K562 (cell line): Measurements from ENCODE around the gene IP6K1. TPM values are rescaled to one million over a fixed set of nuclear protein-coding genes. Genes with fewer than 3 reads are reported as not detected.

Experiments used
- ATAC-seq: fragments of 200-7000 bp; cut with Tn5 transposase; 3 replicates; pipeline ENCODE4 v1.9.1; 2020; ENCODE audit warnings: moderate library complexity
- BruUV-seq: library from RNA; stranded (reverse); fragments of 400-500 nt; replicated peaks from 2 replicates; lab custom pipeline; 2021; lab: Mats Ljungman, UMichigan
- CTCF ChIA-PET: fragments of 300-600 bp; formaldehyde crosslinking; extraction: SDS; loops from one replicate; lab custom pipeline; 2021; ENCODE audit warnings: low intra/inter-chr PET ratio; lab: Yijun Ruan, JAX
- POLR2A ChIA-PET: fragments of 300-600, 350-650 bp; sonication (Branson Sonifier 250); formaldehyde crosslinking; extraction: SDS; loops from one replicate; lab custom pipeline; 2021; ENCODE audit warnings: antibody characterized with exemption, inconsistent platforms; lab: Yijun Ruan, JAX
- DNase-seq, 4 experiments: peaks; one replicate each; pipeline versions ENCODE4 v3.0.0 to v3.0.0-alpha.2; 2011 to 2018; ENCODE audit warnings: low spot score in 3 of 4, mixed read lengths in 3 of 4; ENCODE audit errors: extremely low read depth in 1 of 4
- FAIRE-seq: peaks from 2 replicates; lab custom pipeline; 2011; peaks lifted over from hg19 to GRCh38; lab: Jason Lieb, UNC
- H2AFZ ChIP-seq: 2 replicates; pipeline ENCODE4 v1.6.0; 2011; ENCODE audit warnings: low read depth, low read length, control low read depth, inconsistent platforms
- H3K27ac ChIP-seq: fragments of 200-600 bp; 3 replicates; pipeline ENCODE4 v1.8.0; 2011; ENCODE audit warnings: low read depth, mild to moderate bottlenecking, control low read depth, inconsistent platforms, low read length, moderate library complexity, mixed read lengths; ENCODE audit errors: extremely low read depth
- H3K27me3 ChIP-seq, 2 experiments: fragments of 300-600 bp in 1 of 2; 2 replicates in 1 of 2; 3 replicates in 1 of 2; pipeline versions ENCODE4 v1.6.0 to v1.8.0; 2011; ENCODE audit warnings: inconsistent platforms in 2 of 2, low read length in 2 of 2, mild to moderate bottlenecking in 1 of 2, mixed read lengths in 1 of 2, moderate library complexity in 1 of 2; ENCODE audit not compliant: control insufficient read depth in 2 of 2, insufficient read depth in 2 of 2
- H3K36me3 ChIP-seq: fragments of 300-600 bp; 3 replicates; pipeline ENCODE4 v1.8.0; 2011; ENCODE audit warnings: mild to moderate bottlenecking, low read length, inconsistent platforms; ENCODE audit not compliant: control insufficient read depth, insufficient read depth
- H3K4me1 ChIP-seq, 2 experiments: fragments of 200-600 bp in 1 of 2; replicated peaks in 1 of 2; 2 replicates in 1 of 2; 3 replicates in 1 of 2; pipeline versions ENCODE4 v1.5.1 to v1.8.0; 2011; ENCODE audit warnings: inconsistent platforms in 2 of 2, low read length in 2 of 2, mild to moderate bottlenecking in 1 of 2, mixed read lengths in 1 of 2, moderate library complexity in 1 of 2; ENCODE audit not compliant: control insufficient read depth in 2 of 2, insufficient read depth in 2 of 2
- H3K4me2 ChIP-seq: 2 replicates; pipeline ENCODE4 v1.6.1; 2011; ENCODE audit warnings: low read length, control low read depth, inconsistent platforms, mixed read lengths; ENCODE audit not compliant: insufficient read depth
- H3K4me3 ChIP-seq: fragments of 200-600 bp; sonication (generic), shearing (Covaris generic); 2 replicates; pipeline ENCODE4 v1.5.1; 2016; ENCODE audit warnings: control low read depth, inconsistent platforms
- H3K79me2 ChIP-seq: fragments of 200-600 bp; 3 replicates; pipeline ENCODE4 v1.8.0; 2011; ENCODE audit warnings: low read length, inconsistent platforms; ENCODE audit not compliant: control insufficient read depth, insufficient read depth
- H3K9ac ChIP-seq, 2 experiments: 2 replicates each; pipeline versions ENCODE4 v1.6.0 to v1.6.1; 2011; ENCODE audit warnings: low read depth in 2 of 2, low read length in 2 of 2, control low read depth in 1 of 2, inconsistent platforms in 1 of 2, mild to moderate bottlenecking in 1 of 2, mixed read lengths in 1 of 2; ENCODE audit not compliant: insufficient read depth in 1 of 2
- H3K9me1 ChIP-seq: one replicate; pipeline ENCODE4 v1.6.0; 2011; ENCODE audit warnings: inconsistent platforms, mild to moderate bottlenecking, low read length, moderate library complexity; ENCODE audit not compliant: control insufficient read depth, insufficient read depth
- H3K9me3 ChIP-seq: replicated peaks from 2 replicates; pipeline ENCODE4 v1.5.1; 2011; ENCODE audit warnings: low read depth, low read length, inconsistent platforms; ENCODE audit not compliant: control insufficient read depth, insufficient read depth
- H4K20me1 ChIP-seq: replicated peaks from 2 replicates; pipeline ENCODE4 v1.6.1; 2011; ENCODE audit warnings: low read length, inconsistent platforms, mixed read lengths; ENCODE audit not compliant: control insufficient read depth, insufficient read depth
- ATF2 ChIP-seq: sonication (generic); formaldehyde crosslinking; IDR thresholded peaks from 2 replicates; pipeline ENCODE4 v1.8.1; 2022; ENCODE audit warnings: missing genetic modification reagents
- ATF4 ChIP-seq: fragments of 450-650 bp; formaldehyde crosslinking; IDR thresholded peaks from 2 replicates; pipeline ENCODE4 v1.4.0; 2022; ENCODE audit warnings: mild to moderate bottlenecking, moderate library complexity
- FUS ChIP-seq: fragments of 200-400 bp; formaldehyde crosslinking; optimal IDR thresholded peaks from 2 replicates; pipeline ENCODE3; 2017; ENCODE audit warnings: low read depth, low read length
- RCOR1 ChIP-seq, 2 experiments: IDR thresholded peaks; 2 replicates each; pipeline ENCODE4 v1.6.1; 2012; ENCODE audit warnings: low read depth in 2 of 2, low read length in 2 of 2, borderline replicate concordance in 1 of 2, improper control_type of control experiment in 1 of 2
- TEAD1 ChIP-seq, 2 experiments: fragments of 450-650 bp in 1 of 2; sonication (generic) in 1 of 2; formaldehyde crosslinking; IDR thresholded peaks; 2 replicates each; pipeline versions ENCODE4 v1.4.0 to v1.8.0; 2020 to 2022; ENCODE audit warnings: mild to moderate bottlenecking in 2 of 2, missing genetic modification reagents in 1 of 2
- WGBS: fragments of 100-300 bp; shearing (Covaris generic); methylation state at CpG from one replicate; pipeline ENCODE4 v1.1.6; 2016; ENCODE audit warnings: low coverage, mixed read lengths; ENCODE audit not compliant: insufficient coverage; ENCODE audit errors: missing lambda C conversion rate; 5-methylcytosine and 5-hydroxymethylcytosine counted together
- in situ Hi-C: fragments of 300-500 bp; cut with MboI; formaldehyde crosslinking; loops from 4 replicates; pipeline ENCODE4 v1.15.0; 2018; ENCODE audit warnings: inconsistent platforms, mixed read lengths
- intact Hi-C: fragments of 100-400 bp; cut with micrococcal nuclease; formaldehyde crosslinking; loops from 2 replicates; pipeline ENCODE4 v1.14.2; 2022
- polyA plus RNA-seq, 8 experiments: library from polyadenylated mRNA; depleted of rRNA in 4 of 8; stranded (reverse) in 5 of 8; unstranded in 3 of 8; fragments of >200 nt; fragmentation: Nextera tagmentation in 2 of 8; fragmentation: Illumina TruSeq in 1 of 8; extraction: Ambion mirVana in 2 of 8; extraction: Trizol in 1 of 8; gene quantifications; 2 replicates each; pipeline versions ENCODE4 v1.2.1 to v1.2.3, GENCODE V29; 2011 to 2014; ENCODE audit warnings: inconsistent platforms in 1 of 8, missing spikeins in 1 of 8
- total RNA-seq, 7 experiments: library from RNA; depleted of rRNA in 6 of 7; stranded (reverse); fragments of >200 nt in 6 of 7; fragmentation: Illumina TruSeq in 2 of 7; extraction: Trizol in 2 of 7; gene quantifications; 2 replicates each; pipeline versions ENCODE4 v1.2.1 to v1.2.3, GENCODE V29; 2011 to 2021; ENCODE audit warnings: low replicate concordance in 1 of 7
- TF ChIP-seq, protein P1 (sequence below): fragments of 250-450 bp; sonication (Bioruptor Pico); IDR thresholded peaks from 2 replicates; pipeline ENCODE4 v1.9.0; 2021; ENCODE audit warnings: mild to moderate bottlenecking, inconsistent platforms

IP6K1 gene
- total and polyA plus RNA-seq, 9 of the 15 experiments (the other 6 are each of a cell fraction or from before 2014, with no cell fraction given): 0.46 to 29.2 (median 13.1) TPM

GRCh38 chr3:49747792-49748480 lies 38.4 kb downstream of the IP6K1 start:
- ATAC-seq: no peak
- Histone ChIP-seq H3K36me3 (peaks cover 45% of the 10 kb centered on the region), H3K9ac (no peak overlapping the region), H2AFZ (no peak overlapping the region), H3K9me3 (no peaks in the 10 kb centered on the region), H3K79me2 (peaks cover 25% of the 10 kb centered on the region; the same call in 2 of the 3 replicates), H3K4me1 (no peaks in the 10 kb centered on the region), H3K27me3 (no peaks in the 10 kb centered on the region), H3K4me2 (no peak overlapping the region), H3K4me3 (no peak overlapping the region), H4K20me1 (no peaks in the 10 kb centered on the region), H3K27ac (no peak overlapping the region), H3K9me1 (no peaks in the 10 kb centered on the region)
- DNase-seq: no peak
- BruUV-seq: no TSS peak
- intact Hi-C loops: no loop called here
- POLR2A ChIA-PET: interaction anchor here (0.6 to 1.5 kb wide), 4 partner anchors 10 to 229 kb away, joined by 3 to 5 read pairs (median 3); no protein-coding TSS in a partner anchor
- in situ Hi-C loops: no loop called here
- CTCF ChIA-PET: no interaction called here
- WGBS: 88% methylated on average over 4 of the region's 13 CpGs
- TF ChIP-seq FUS: no peak
- no peak for FAIRE-seq

DNA sequence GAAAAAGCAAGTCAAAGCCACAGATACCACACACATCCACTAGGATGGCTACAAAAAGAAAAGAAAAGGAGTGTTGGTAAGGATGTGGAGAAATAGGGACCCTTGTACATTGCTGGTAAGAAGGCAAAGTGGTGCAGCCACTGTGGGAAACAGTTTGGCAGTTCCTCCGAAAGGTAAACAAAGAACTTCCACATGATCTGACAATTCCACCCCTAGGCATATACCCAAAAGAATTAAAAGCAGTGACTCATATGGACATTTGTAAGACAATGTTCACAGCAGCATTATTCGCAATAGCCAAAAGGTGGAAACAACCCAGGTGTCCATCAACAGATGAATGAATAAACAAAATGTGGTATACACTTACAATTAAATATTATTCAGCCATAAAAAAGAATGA lies 40.4 kb downstream of the IP6K1 start:
- peaks cover 17% of the 10 kb centered on the region; the same call in 1 of the 3 replicates for H3K79me2 ChIP-seq
- TF ChIP-seq TEAD1 (CRISPR knock-in tag; IDR thresholded peaks at IDR 0.05): no peak
- no peak for TF ChIP-seq ATF4 (CRISPR knock-in tag)
- TF ChIP-seq RCOR1 (IDR thresholded peaks at IDR 0.05; ENCODE audit: borderline replicate concordance in 1 of 2, low read depth in 2 of 2, low read length in 2 of 2): no peak
- TF ChIP-seq ATF2 (CRISPR knock-in tag): no peak
- TF ChIP-seq, protein P1, sequence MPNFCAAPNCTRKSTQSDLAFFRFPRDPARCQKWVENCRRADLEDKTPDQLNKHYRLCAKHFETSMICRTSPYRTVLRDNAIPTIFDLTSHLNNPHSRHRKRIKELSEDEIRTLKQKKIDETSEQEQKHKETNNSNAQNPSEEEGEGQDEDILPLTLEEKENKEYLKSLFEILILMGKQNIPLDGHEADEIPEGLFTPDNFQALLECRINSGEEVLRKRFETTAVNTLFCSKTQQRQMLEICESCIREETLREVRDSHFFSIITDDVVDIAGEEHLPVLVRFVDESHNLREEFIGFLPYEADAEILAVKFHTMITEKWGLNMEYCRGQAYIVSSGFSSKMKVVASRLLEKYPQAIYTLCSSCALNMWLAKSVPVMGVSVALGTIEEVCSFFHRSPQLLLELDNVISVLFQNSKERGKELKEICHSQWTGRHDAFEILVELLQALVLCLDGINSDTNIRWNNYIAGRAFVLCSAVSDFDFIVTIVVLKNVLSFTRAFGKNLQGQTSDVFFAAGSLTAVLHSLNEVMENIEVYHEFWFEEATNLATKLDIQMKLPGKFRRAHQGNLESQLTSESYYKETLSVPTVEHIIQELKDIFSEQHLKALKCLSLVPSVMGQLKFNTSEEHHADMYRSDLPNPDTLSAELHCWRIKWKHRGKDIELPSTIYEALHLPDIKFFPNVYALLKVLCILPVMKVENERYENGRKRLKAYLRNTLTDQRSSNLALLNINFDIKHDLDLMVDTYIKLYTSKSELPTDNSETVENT: no peak

More for the DNA sequence above, 40.4 kb downstream of the IP6K1 start:
- intact Hi-C loops (no loop called here), in situ Hi-C loops (no loop called here)
- Histone ChIP-seq H3K4me1 (no peaks in the 10 kb centered on the region), H3K9me3 (no peaks in the 10 kb centered on the region), H3K9ac (no peak overlapping the region), H3K27ac (no peak overlapping the region), H3K9me1 (no peaks in the 10 kb centered on the region), H2AFZ (no peak overlapping the region), H3K36me3 (peaks cover 54% of the 10 kb centered on the region), H3K27me3 (no peaks in the 10 kb centered on the region), H3K4me2 (no peak overlapping the region), H4K20me1 (no peaks in the 10 kb centered on the region), H3K4me3 (no peak overlapping the region)
- 100% methylated on average over 2 of the region's 2 CpGs for WGBS
- POLR2A ChIA-PET: no interaction called here
- no peak for ATAC-seq
- CTCF ChIA-PET: no interaction called here
- no TSS peak for BruUV-seq
- DNase-seq: no peak
- no peak for FAIRE-seq
